CD14-positive monocyte (primary cell): Measurements from ENCODE around the gene IGDCC3. TPM values are rescaled to one million over a fixed set of nuclear protein-coding genes. Genes with fewer than 3 reads are reported as not detected.

Experiments
- DNase-seq, 3 donors: peaks; one replicate each; pipeline ENCODE4 v3.0.0-alpha.2; 2011 to 2022
- H2AFZ ChIP-seq: 2 replicates; pipeline ENCODE4 v1.6.0; 2012; ENCODE audit warnings: mild to moderate bottlenecking, low read depth, low read length, inconsistent platforms; ENCODE audit not compliant: insufficient read depth, poor library complexity, severe bottlenecking
- H3K27ac ChIP-seq, 2 donors: 1 replicate in 1 of 2; 2 replicates in 1 of 2; pipeline ENCODE4 v1.5.1; 2012 to 2013; ENCODE audit warnings: low read length in 2 of 2, control low read depth in 1 of 2, inconsistent platforms in 1 of 2, low read depth in 1 of 2, mild to moderate bottlenecking in 1 of 2
- H3K27me3 ChIP-seq, 2 donors: one replicate each; pipeline versions ENCODE4 v1.6.0 to v1.6.1; 2011 to 2013; ENCODE audit warnings: low read length in 2 of 2; ENCODE audit not compliant: control insufficient read depth in 2 of 2, insufficient read depth in 2 of 2
- H3K36me3 ChIP-seq, 2 donors: replicated peaks in 1 of 2; 1 replicate in 1 of 2; 2 replicates in 1 of 2; pipeline versions ENCODE4 v1.5.1 to v1.6.1; 2012 to 2013; ENCODE audit warnings: low read length in 2 of 2, control low read depth in 1 of 2, inconsistent platforms in 1 of 2, mild to moderate bottlenecking in 1 of 2; ENCODE audit not compliant: insufficient read depth in 2 of 2, control insufficient read depth in 1 of 2
- H3K4me1 ChIP-seq, 2 donors: 1 replicate in 1 of 2; 2 replicates in 1 of 2; pipeline versions ENCODE4 v1.5.1 to v1.6.1; 2012 to 2013; ENCODE audit warnings: low read length in 2 of 2, control low read depth in 1 of 2, inconsistent platforms in 1 of 2, mild to moderate bottlenecking in 1 of 2, moderate library complexity in 1 of 2; ENCODE audit not compliant: insufficient read depth in 2 of 2, control insufficient read depth in 1 of 2
- H3K4me2 ChIP-seq: replicated peaks from 2 replicates; pipeline ENCODE3; 2012; ENCODE audit warnings: low read length, moderate library complexity, mild to moderate bottlenecking; ENCODE audit not compliant: poor library complexity, severe bottlenecking; ENCODE audit errors: extremely low read depth
- H3K4me3 ChIP-seq, 3 experiments: fragments of 200-600 bp in 1 of 3; sonication (generic) in 1 of 3; replicated peaks in 1 of 3; 1 replicate in 2 of 3; 2 replicates in 1 of 3; pipeline ENCODE4 v1.5.1; 2011 to 2013; ENCODE audit warnings: low read length in 3 of 3, mild to moderate bottlenecking in 3 of 3, control low read depth in 2 of 3, low read depth in 2 of 3, inconsistent platforms in 1 of 3, moderate library complexity in 1 of 3
- H3K79me2 ChIP-seq: 2 replicates; pipeline ENCODE4 v1.6.0; 2012; ENCODE audit warnings: mild to moderate bottlenecking, control low read depth, inconsistent platforms, low read length, moderate library complexity; ENCODE audit not compliant: insufficient read depth
- H3K9ac ChIP-seq: 2 replicates; pipeline ENCODE4 v1.6.0; 2017; ENCODE audit warnings: low read length, mild to moderate bottlenecking; ENCODE audit not compliant: insufficient read depth, poor library complexity, severe bottlenecking
- H3K9me3 ChIP-seq, 2 donors: replicated peaks in 1 of 2; 1 replicate in 1 of 2; 2 replicates in 1 of 2; pipeline versions ENCODE4 v1.5.1 to v1.6.1; 2012 to 2013; ENCODE audit warnings: low read length in 2 of 2, control low read depth in 1 of 2; ENCODE audit not compliant: control insufficient read depth in 1 of 2, insufficient read depth in 1 of 2
- H4K20me1 ChIP-seq: 2 replicates; pipeline ENCODE4 v1.6.0; 2012; ENCODE audit warnings: mild to moderate bottlenecking, low read length, control low read depth, moderate library complexity; ENCODE audit not compliant: insufficient read depth
- H3K27ac Mint-ChIP-seq, 7 donors: one replicate each; pipeline ENCODE4 v1.8.0; 2020; ENCODE audit warnings: mild to moderate bottlenecking in 7 of 7, mixed read lengths in 7 of 7, moderate library complexity in 6 of 7, inconsistent platforms in 2 of 7
- H3K27me3 Mint-ChIP-seq, 3 donors: one replicate each; pipeline ENCODE4 v1.8.0; 2021 to 2022; ENCODE audit warnings: low read depth in 3 of 3, mild to moderate bottlenecking in 3 of 3, mixed read lengths in 3 of 3, moderate library complexity in 3 of 3, inconsistent platforms in 1 of 3
- H3K36me3 Mint-ChIP-seq, 2 donors: one replicate each; pipeline ENCODE4 v1.8.0; 2020; ENCODE audit warnings: mixed read lengths in 2 of 2, inconsistent platforms in 1 of 2, mild to moderate bottlenecking in 1 of 2
- H3K4me1 Mint-ChIP-seq: one replicate; pipeline ENCODE4 v1.8.0; 2020; ENCODE audit warnings: mild to moderate bottlenecking, mixed read lengths
- H3K4me3 Mint-ChIP-seq, 2 donors: one replicate each; pipeline ENCODE4 v1.8.0; 2020; ENCODE audit warnings: mild to moderate bottlenecking in 2 of 2, mixed read lengths in 2 of 2, moderate library complexity in 1 of 2
- H3K9me3 Mint-ChIP-seq, 7 donors: one replicate each; pipeline ENCODE4 v1.8.0; 2020 to 2022; ENCODE audit warnings: mixed read lengths in 7 of 7, mild to moderate bottlenecking in 6 of 7, moderate library complexity in 6 of 7, inconsistent platforms in 2 of 7
- WGBS: methylation state at CpG from one replicate; pipeline ENCODE4 v1.1.5; 2013; ENCODE audit warnings: missing lambda C conversion rate; ENCODE audit not compliant: insufficient coverage; 5-methylcytosine and 5-hydroxymethylcytosine counted together
- intact Hi-C, 2 donors: fragments of 100-400 bp; cut with micrococcal nuclease; formaldehyde crosslinking; loops; one replicate each; pipeline versions ENCODE4 v1.15.0 to v1.15.1; 2023
- polyA plus RNA-seq, 3 donors: library from polyadenylated mRNA; depleted of rRNA in 1 of 3; unstranded in 2 of 3; stranded (reverse) in 1 of 3; fragments of 300-500 nt in 2 of 3; fragments of >200 nt in 1 of 3; fragmentation: Illumina TruSeq in 2 of 3; gene quantifications; 1 replicate in 2 of 3; 2 replicates in 1 of 3; pipeline ENCODE4 v1.2.3, GENCODE V29; 2012 to 2021
- TF ChIP-seq, protein P1 (sequence below): fragments of 200-600 bp; IDR thresholded peaks from one replicate; pipeline ENCODE4 v1.8.0; 2022; ENCODE audit warnings: antibody characterized with exemption, mild to moderate bottlenecking

Gene IGDCC3
- polyA plus RNA-seq, 3 donors: not detected

DNA sequence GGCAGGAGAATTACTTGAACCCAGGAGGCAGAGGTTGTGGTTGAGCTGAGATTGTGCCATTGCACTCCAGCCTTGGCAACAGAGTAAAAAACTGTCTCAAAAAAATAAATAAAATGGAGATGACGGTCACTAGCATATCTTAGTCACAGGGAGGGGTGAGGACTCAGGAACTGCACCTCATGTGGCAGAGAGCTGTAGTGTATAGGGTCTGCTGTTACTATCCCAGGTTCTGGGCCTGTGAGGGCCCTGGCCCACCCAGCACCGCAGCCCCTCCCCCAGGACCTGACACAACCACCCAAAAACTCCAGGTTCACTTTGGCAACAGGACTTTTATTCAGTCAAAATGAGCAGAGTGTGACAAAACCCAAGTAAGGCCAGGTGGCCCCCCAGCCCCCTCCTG, 51.0 kb downstream of the IGDCC3 start:
- Mint-ChIP-seq H3K27me3 (peaks cover 13 to 40% (median 25%) of the 10 kb centered on the region in 3 donors), H3K4me1 (peaks cover 10% of the 10 kb centered on the region), H3K36me3 (no peaks in the 10 kb centered on the region), H3K27ac (no peak overlapping the region), H3K4me3 (no peak overlapping the region), H3K9me3 (no peaks in the 10 kb centered on the region)
- Histone ChIP-seq H3K4me1 (no peaks in the 10 kb centered on the region), H3K36me3 (no peaks in the 10 kb centered on the region), H3K9me3 (no peaks in the 10 kb centered on the region), H3K79me2 (no peaks in the 10 kb centered on the region), H3K4me2 (no peak overlapping the region), H3K27ac (no peak overlapping the region), H3K4me3 (no peak overlapping the region), H4K20me1 (no peaks in the 10 kb centered on the region), H3K9ac (no peak overlapping the region), H3K27me3 (peaks cover 0 to 3% of the 10 kb centered on the region in 2 donors), H2AFZ (peak overlapping the region; percentile 27)
- TF ChIP-seq, protein P1, sequence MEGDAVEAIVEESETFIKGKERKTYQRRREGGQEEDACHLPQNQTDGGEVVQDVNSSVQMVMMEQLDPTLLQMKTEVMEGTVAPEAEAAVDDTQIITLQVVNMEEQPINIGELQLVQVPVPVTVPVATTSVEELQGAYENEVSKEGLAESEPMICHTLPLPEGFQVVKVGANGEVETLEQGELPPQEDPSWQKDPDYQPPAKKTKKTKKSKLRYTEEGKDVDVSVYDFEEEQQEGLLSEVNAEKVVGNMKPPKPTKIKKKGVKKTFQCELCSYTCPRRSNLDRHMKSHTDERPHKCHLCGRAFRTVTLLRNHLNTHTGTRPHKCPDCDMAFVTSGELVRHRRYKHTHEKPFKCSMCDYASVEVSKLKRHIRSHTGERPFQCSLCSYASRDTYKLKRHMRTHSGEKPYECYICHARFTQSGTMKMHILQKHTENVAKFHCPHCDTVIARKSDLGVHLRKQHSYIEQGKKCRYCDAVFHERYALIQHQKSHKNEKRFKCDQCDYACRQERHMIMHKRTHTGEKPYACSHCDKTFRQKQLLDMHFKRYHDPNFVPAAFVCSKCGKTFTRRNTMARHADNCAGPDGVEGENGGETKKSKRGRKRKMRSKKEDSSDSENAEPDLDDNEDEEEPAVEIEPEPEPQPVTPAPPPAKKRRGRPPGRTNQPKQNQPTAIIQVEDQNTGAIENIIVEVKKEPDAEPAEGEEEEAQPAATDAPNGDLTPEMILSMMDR: no peak
- WGBS: 80% methylated on average over 1 of the region's 2 CpGs
- intact Hi-C loops: no loop called here
- no peak for DNase-seq

GRCh38 chr15:65326117-65326526, 51.7 kb downstream of the IGDCC3 start:
- Histone ChIP-seq H3K27me3 (peaks cover 0 to 3% of the 10 kb centered on the region in 2 donors), H3K4me3 (no peak overlapping the region), H3K4me2 (no peak overlapping the region), H3K4me1 (no peaks in the 10 kb centered on the region), H3K9ac (no peak overlapping the region), H3K79me2 (no peaks in the 10 kb centered on the region), H3K36me3 (no peaks in the 10 kb centered on the region), H4K20me1 (no peaks in the 10 kb centered on the region), H2AFZ (peak overlapping the region; percentile 27), H3K9me3 (no peaks in the 10 kb centered on the region), H3K27ac (no peak overlapping the region)
- intact Hi-C loops: no loop called here
- Mint-ChIP-seq H3K4me3 (no peak overlapping the region), H3K9me3 (no peaks in the 10 kb centered on the region), H3K27ac (no peak overlapping the region), H3K27me3 (peaks cover 14 to 42% (median 28%) of the 10 kb centered on the region in 3 donors), H3K4me1 (peaks cover 10% of the 10 kb centered on the region), H3K36me3 (no peaks in the 10 kb centered on the region)
- DNase-seq: no peak
- 9% methylated on average over 10 of the region's 12 CpGs for WGBS
- TF ChIP-seq, protein P1: no peak
